HepG2 (cell line): ENCODE results near the gene MRNIP. TPM values are rescaled to one million over a fixed set of nuclear protein-coding genes. Genes with fewer than 3 reads are reported as not detected.

ENCODE experiments used
- ATF5 ChIP-seq: sonication (generic); formaldehyde crosslinking; IDR thresholded peaks from 2 replicates; pipeline ENCODE4 v1.4.0; 2020; ENCODE audit warnings: mild to moderate bottlenecking, low read depth, missing genetic modification reagents
- BATF2 ChIP-seq: sonication (generic); formaldehyde crosslinking; IDR thresholded peaks from 2 replicates; pipeline ENCODE4 v1.8.0; 2022; ENCODE audit warnings: mild to moderate bottlenecking, missing genetic modification reagents, moderate library complexity
- EEA1 ChIP-seq: sonication (generic); formaldehyde crosslinking; IDR thresholded peaks from 2 replicates; pipeline ENCODE4 v1.5.1; 2020; ENCODE audit warnings: mild to moderate bottlenecking, missing genetic modification reagents, borderline replicate concordance
- HES4 ChIP-seq: sonication (generic); formaldehyde crosslinking; IDR thresholded peaks from 2 replicates; pipeline ENCODE4 v1.9.0; 2021; ENCODE audit warnings: mild to moderate bottlenecking, missing genetic modification reagents, borderline replicate concordance
- HNF4A ChIP-seq: sonication (generic); formaldehyde crosslinking; IDR thresholded peaks from 2 replicates; pipeline ENCODE4 v1.4.0; 2020; ENCODE audit warnings: missing genetic modification reagents
- HNRNPK ChIP-seq: fragments of 200-400 bp; formaldehyde crosslinking; IDR thresholded peaks from 2 replicates; pipeline ENCODE4 v1.6.1; 2018; ENCODE audit warnings: low read length, low read depth, moderate library complexity, mild to moderate bottlenecking; ENCODE audit not compliant: poor library complexity, severe bottlenecking
- JDP2 ChIP-seq: sonication (generic); formaldehyde crosslinking; IDR thresholded peaks from 2 replicates; pipeline ENCODE4 v1.8.1; 2022; ENCODE audit warnings: missing genetic modification reagents, borderline replicate concordance
- MAFF ChIP-seq: IDR thresholded peaks from 2 replicates; pipeline ENCODE4 v1.6.1; 2011; ENCODE audit warnings: low read depth, low read length, improper control_type of control experiment
- MEIS2 ChIP-seq: sonication (generic); formaldehyde crosslinking; IDR thresholded peaks from 2 replicates; pipeline ENCODE4 v1.9.0; 2021; ENCODE audit warnings: mild to moderate bottlenecking, missing genetic modification reagents
- NR2F2 ChIP-seq: IDR thresholded peaks from 2 replicates; pipeline ENCODE4 v1.6.1; 2012; ENCODE audit warnings: low read depth, inconsistent platforms, borderline replicate concordance
- RAD51 ChIP-seq: fragments of 450-650 bp; IDR thresholded peaks from 2 replicates; pipeline ENCODE4 v1.6.1; 2016; ENCODE audit warnings: borderline replicate concordance
- TBL1XR1 ChIP-seq: fragments of 150-350 bp; IDR thresholded peaks from 2 replicates; pipeline ENCODE4 v1.6.1; 2014; ENCODE audit warnings: borderline replicate concordance, low read length; ENCODE audit not compliant: partially characterized antibody
- ZNF230 ChIP-seq: sonication (generic); formaldehyde crosslinking; IDR thresholded peaks from 2 replicates; pipeline ENCODE4 v1.4.0; 2020; ENCODE audit warnings: mild to moderate bottlenecking, missing genetic modification reagents
- ZNF350 ChIP-seq: sonication (generic); formaldehyde crosslinking; IDR thresholded peaks from 2 replicates; pipeline ENCODE4 v1.4.0; 2020; ENCODE audit warnings: mild to moderate bottlenecking, low read depth, missing genetic modification reagents, borderline replicate concordance
- ZNF484 ChIP-seq: sonication (generic); formaldehyde crosslinking; IDR thresholded peaks from 2 replicates; pipeline ENCODE4 v1.5.1; 2020; ENCODE audit warnings: mild to moderate bottlenecking, low read depth, missing genetic modification reagents, borderline replicate concordance
- ZNF574 ChIP-seq: sonication (generic); formaldehyde crosslinking; IDR thresholded peaks from 2 replicates; pipeline ENCODE4 v1.4.0; 2020; ENCODE audit warnings: missing genetic modification reagents
- ZNF576 ChIP-seq: sonication (generic); formaldehyde crosslinking; IDR thresholded peaks from 2 replicates; pipeline ENCODE4 v1.4.0; 2020; ENCODE audit warnings: mild to moderate bottlenecking, missing genetic modification reagents
- ZNF687 ChIP-seq: sonication (generic); formaldehyde crosslinking; IDR thresholded peaks from 2 replicates; pipeline ENCODE4 v1.5.1; 2020; ENCODE audit warnings: mild to moderate bottlenecking, missing genetic modification reagents, moderate library complexity
- ZNF766 ChIP-seq: sonication (generic); formaldehyde crosslinking; IDR thresholded peaks from 2 replicates; pipeline ENCODE4 v1.5.0; 2020; ENCODE audit warnings: missing genetic modification reagents, borderline replicate concordance
- polyA plus RNA-seq, 8 experiments: library from polyadenylated mRNA; depleted of rRNA in 3 of 8; stranded (reverse) in 7 of 8; unstranded in 1 of 8; fragments of >200 nt; fragmentation: Illumina TruSeq in 4 of 8; extraction: Trizol in 4 of 8; gene quantifications; 2 replicates each; pipeline versions ENCODE4 v1.2.1 to v1.2.3, GENCODE V29; 2011 to 2016; ENCODE audit warnings: low read depth in 4 of 8, missing spikeins in 1 of 8, mixed read lengths in 1 of 8; ENCODE audit not compliant: insufficient read depth in 1 of 8
- total RNA-seq, 5 experiments: library from RNA; depleted of rRNA; stranded (reverse); fragments of >200 nt; fragmentation: Illumina TruSeq; extraction: Trizol; gene quantifications; 2 replicates each; pipeline ENCODE4 v1.2.3, GENCODE V29; 2016; ENCODE audit warnings: low read depth in 1 of 5

MRNIP gene
- total and polyA plus RNA-seq, 2 of the 13 experiments (the other 11 are each of a cell fraction or from before 2014, with no cell fraction given) = 15.5 to 34.1 TPM

- TF ChIP-seq ZNF484 (no peak; the same call in 1 of the 2 replicates), ZNF350 (CRISPR knock-in tag) (peak; percentile 81; the same call in 1 of the 2 replicates), ZNF576 (CRISPR knock-in tag) (0 out of 2 replicates have a peak, but pooled peaks have one; percentile 14), ZNF687 (peak; percentile 98), HES4 (CRISPR knock-in tag) (peak; percentile 75), MAFF (no peak), MEIS2 (CRISPR knock-in tag) (peak; percentile 67; the same call in 1 of the 2 replicates), HNRNPK (peak; percentile 16), TBL1XR1 (no peak), ZNF766 (CRISPR knock-in tag) (0 out of 2 replicates have a peak, but pooled peaks have one; percentile 67), EEA1 (CRISPR knock-in tag) (peak; percentile 24; the same call in 1 of the 2 replicates), ZNF574 (CRISPR knock-in tag) (peak; percentile 99), NR2F2 (no peak), BATF2 (CRISPR knock-in tag) (peak; percentile 38; the same call in 1 of the 2 replicates), JDP2 (no peak; the same call in 1 of the 2 replicates), RAD51 (no peak), ZNF230 (peak; percentile 72; the same call in 1 of the 2 replicates), ATF5 (peak; percentile 78; the same call in 1 of the 2 replicates), HNF4A (CRISPR knock-in tag) (peak; percentile 65)
Observed at GRCh38 chr5:179858586-179859427, at the start of gene MRNIP (continued).
